NCI-H524 treated with DMSO at 0.1 percent for 48 hours (cell line): ENCODE measurements around the gene ACTA1.
"Not testable (repeated sequence)": the region's sequence is repeated elsewhere in the genome, so short reads cannot be mapped to it uniquely, and the experiment has no call there.

Source experiments
- DNase-seq: peaks from one replicate; lab custom pipeline; 2025; lab: John Stamatoyannopoulos, UW

The ACTA1 gene

GRCh38 chr1:229434005-229434640 lies at the start of gene ACTA1:
Gene ACTA1, minus strand, starts transcription at chr1:229434094. Its CDS starts 979 bp downstream, at chr1:229433115.
- DNase-seq = no peak

DNA sequence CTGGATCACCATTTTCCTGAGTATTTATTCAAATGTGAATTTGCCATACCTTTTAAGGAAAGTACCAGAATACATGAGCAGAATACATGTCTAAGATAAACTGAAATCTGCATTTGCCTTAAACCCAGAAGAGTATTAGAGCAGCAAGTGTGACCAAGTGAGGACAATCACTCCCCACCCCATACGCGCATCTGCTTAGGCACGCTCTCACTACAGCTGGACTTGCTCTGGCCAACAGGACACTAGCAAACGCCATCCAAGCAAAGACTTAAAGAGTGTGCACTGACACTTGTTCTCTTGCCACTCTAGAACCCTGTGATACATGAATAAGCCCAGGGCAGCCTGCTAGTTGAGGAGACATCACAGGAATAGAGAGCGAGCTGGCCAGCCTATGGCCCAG lies 48.6 kb upstream of the ACTA1 start:
- DNase-seq = no peak

DNA sequence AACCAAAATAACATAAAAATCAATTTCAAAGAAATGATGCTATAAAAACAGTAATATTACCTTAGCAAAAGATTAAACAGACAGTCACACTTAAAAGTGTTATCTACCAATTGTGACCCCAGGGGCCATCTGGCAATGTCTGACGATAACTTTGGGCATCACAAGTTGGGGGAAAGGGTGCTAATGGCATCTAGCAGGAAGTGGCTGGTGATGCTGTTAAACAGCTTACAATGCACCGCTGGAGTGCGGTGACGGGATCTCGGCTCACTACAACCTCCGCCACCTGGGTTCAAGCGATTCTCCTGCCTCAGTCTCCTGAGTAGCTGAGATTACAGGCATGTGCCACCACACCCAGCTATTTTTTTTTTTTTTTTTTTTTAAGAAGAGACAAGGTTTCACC lies 46.6 kb upstream of the ACTA1 start:
- no peak for DNase-seq

- no peak for DNase-seq
These were observed 45.9 kb upstream of the ACTA1 start for GRCh38 chr1:229479660-229480399.

DNA sequence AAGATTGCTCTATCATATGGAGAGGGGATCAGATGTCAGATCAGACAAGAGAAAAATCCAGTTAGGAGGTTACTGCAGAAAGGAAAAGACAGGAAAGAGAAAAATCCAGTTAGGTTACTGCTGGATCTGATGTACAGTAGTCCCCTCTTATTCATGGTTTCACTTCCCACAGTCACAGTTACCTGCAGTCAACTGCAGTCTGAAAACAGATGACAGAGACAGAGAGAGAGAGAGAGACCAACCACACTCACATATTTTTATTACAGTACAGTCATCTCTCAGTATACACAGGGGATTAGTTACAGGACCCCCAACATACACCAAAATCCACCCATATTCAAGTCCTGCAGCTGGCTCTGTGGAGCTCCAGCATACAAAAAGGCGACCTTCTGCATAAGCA lies 45.0 kb upstream of the ACTA1 start:
- DNase-seq = no peak

DNA sequence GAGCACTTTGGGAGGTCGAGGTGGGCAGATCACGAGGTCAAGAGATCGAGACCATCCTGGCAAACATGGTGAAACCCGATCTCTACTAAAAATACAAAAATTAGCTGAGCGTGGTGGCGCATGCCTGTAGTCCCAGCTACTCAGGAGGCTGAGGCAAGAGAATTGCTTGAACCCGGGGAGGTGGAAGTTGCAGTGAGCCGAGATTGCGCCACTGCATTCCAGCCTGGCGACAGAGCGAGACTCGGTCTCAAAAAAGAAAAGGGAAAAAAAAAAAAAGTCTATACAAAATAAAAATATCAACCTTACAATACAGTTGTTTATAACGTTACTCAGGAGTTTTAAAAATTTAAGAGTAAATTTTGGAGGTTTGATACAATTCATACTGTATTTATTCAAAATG lies 42.0 kb upstream of the ACTA1 start:
- not testable (repeated sequence) for DNase-seq

- no peak for DNase-seq
These were observed 40.6 kb upstream of the ACTA1 start for GRCh38 chr1:229474509-229474908.

DNA sequence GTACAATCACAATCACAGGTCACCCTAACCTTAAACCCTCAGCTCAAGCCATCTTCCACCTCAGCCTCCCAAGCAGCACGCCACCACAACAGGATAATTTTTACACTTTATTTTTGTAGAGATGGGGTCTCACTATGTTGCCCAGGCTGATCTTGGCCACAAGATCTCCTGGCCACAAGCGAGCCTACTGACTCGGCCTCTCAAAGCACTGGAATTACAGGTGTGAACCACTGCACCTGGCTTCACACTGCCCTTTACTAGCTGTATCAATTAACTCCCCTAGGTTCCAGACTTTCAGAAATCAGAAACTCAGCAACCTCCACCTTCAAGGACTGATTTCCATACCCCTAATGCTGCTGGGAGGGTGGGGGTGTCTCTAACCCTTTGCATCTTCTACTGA lies 37.3 kb upstream of the ACTA1 start:
- DNase-seq = no peak

DNA sequence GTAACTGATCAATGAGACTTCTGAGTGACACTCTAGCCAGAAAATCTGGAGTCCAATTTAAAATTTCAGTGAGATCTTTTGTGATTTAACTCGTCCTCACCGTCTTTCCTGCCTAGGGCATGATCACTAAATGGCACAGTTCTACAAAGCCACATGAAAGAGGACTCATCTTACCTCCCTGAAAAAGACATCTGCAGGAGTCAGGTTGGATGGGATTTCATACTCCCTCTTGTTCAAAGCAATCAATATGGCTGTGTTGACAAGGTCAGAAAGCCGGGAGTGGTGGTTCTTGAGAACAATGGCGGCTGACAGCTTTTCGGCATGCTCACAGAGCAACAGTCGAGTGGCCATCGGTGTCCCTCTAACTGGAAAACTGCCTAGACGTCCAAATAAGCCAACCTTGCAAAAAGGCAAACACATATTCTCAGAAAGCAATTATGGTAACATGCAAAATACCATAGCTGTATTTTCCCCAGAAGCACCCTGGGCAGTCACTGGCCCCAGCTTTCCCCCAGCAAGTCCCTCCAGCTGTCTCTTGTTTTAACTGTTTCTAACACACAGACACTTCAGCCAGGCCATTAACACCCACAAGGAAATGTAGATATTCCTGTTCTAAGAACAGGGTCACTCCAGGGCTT lies 36.6 kb upstream of the ACTA1 start:
- no peak for DNase-seq

DNA sequence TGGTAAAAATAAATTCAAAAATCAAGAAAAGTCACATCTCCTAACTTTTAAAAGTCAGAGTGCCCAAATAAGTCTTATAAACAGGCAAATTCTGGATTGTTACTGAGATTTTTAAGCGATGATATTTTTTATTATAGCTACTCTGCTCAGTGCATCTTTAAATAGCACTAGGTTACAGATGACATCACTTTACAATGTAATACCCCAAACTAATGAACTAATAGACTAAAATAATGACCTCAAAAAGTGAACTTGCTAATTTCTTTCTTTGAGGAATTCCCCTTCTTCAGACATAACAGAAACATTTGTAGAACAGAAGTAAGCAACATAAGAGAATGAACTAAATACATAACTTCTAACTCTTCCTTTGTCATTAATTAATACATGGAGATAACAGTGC lies 33.0 kb upstream of the ACTA1 start:
- DNase-seq = no peak

DNA sequence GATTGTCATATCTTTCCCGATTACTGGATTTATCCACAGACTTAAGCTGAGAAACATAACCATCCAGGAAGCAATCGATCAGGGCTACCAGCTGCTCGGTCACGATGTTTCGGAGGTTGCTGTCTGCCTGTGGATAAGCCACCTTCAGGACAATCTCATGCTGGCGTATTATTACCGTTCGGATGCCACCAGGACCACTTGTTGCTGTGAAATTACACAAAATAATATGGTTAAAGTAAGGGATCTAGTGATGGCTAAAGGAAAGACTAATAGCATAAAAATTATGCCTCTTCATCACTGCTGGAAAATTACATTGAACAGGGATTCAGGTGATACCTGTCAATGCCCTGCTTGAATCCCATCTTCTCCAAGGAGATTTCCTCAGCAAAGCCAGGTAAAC lies 30.8 kb upstream of the ACTA1 start:
- DNase-seq = no peak

DNA sequence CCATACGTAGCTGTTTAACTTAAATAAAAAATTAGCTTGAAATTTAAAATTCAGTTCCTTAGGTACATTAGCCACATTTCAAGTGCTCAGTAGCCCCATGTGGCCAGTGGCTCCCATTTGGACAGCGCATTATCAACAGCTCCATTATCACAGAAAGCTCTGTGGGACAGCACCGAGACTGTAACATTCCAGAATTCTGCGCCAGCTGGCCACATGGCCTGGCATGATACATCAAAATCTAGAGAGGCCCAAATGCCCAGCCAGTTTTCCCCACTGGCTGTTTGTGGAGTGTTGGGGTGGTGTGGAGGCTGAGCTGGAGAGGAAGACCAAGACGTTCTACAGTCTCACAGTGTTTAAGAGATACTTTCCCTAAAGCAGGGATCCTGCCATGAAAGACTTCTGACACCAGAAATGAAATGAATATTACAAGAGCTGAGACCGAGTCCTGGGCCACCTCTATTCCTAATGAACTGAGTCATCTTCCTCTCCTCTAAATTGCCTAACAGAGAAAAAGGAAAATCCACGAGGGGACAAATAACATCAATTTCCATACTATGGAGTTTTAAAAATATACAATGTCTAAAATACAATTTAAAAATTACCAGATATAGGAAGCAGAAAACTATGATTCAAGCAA lies 27.3 kb upstream of the ACTA1 start:
- DNase-seq = no peak

DNA sequence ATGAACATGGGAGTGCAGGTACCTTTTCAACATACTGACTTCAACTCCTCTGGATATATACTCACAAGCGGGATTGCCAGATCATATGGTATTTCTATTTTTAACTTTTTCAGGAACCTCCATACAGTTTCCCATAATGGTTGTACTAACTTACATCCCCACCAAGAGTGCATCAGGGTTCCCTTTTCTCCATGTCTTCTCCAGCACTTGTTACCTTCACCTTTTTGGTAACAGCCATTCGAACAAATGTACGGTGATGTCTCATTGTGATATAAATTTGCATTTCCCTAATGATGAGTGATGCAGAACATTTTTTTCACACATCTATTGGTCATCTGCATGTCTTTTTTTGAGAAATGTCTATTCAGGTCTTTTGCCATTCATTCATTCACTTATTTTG lies 25.9 kb upstream of the ACTA1 start:
- no peak for DNase-seq

- DNase-seq = no peak
These were observed 23.5 kb upstream of the ACTA1 start for GRCh38 chr1:229457436-229457835.

- no peak for DNase-seq
These were observed 22.1 kb upstream of the ACTA1 start for GRCh38 chr1:229456016-229456415.

DNA sequence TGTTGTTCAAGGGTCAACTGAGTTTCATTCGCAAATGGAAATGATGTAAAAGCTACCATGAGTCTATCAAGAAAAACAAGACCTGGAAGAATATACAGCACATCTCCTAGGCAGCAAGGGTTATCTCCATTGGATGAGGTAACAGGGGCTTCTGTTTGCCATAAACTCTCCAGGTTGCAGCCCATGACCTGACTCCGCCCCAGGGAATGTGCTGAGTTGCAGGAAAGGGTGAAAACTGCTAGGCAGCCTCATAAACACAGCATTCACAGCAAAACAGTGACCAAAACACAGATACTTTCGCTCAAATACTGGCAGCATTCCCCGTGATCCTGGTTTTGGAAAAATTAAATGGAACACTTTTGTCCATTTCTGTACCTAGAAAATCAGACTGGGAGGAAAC lies 20.2 kb upstream of the ACTA1 start:
- no peak for DNase-seq

DNA sequence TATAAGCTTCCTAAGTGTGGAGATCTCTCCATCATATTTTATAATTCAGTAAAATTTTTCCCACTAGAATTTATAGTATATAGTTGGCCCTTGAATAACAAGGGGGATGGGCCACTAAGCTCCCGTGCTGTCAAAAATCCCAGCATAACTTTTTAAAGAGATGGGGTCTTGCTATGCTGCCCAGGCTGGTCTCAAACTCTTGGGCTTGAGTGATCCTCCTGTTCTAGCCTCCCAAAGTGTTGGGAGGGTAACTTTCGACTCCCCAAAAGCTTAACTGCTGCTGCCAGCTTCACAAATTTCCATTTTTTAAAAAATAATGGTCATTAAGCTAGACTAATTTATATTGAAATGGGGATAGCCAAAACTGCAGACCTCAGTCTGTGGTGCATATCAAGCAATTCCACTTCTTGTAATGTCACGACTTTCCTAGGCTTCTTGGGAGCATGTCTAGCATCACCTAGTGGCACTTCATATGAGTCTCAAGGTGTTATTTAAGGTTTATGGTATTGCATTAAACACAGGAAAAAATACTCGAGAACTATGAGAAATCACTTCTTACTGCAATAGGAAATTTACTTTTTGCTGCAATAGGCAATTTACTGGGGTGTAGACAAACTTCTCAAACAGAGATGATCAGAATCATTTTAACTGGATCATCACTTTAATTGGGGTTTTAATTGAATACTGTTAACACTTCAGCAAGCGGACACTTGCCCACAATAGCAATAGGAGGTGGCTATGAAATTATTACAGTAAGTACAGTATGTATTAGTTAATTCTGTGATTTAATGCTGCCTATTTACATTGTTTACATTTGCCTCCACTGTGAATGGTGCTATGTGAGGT lies 19.3 kb upstream of the ACTA1 start:
- DNase-seq = no peak

DNA sequence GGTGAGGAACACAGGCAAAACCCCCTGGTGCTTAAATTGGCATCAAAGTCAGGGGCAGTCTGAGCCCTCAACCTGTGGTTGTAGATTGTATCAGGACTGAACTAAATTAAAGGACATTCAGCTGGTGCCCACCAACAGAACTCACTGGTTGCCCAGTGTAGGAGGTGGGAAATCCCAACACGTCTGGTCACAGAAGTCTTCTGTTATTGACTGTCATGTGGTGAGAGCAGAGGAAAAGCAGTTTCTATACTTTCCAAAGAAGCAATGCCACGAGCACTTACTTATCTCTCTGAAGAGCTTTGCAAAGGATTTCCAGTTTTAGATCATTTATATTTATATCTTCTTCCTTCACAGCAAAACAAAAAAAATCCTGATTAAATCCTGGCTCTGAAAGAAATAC lies 15.0 kb upstream of the ACTA1 start:
- no peak for DNase-seq

DNA sequence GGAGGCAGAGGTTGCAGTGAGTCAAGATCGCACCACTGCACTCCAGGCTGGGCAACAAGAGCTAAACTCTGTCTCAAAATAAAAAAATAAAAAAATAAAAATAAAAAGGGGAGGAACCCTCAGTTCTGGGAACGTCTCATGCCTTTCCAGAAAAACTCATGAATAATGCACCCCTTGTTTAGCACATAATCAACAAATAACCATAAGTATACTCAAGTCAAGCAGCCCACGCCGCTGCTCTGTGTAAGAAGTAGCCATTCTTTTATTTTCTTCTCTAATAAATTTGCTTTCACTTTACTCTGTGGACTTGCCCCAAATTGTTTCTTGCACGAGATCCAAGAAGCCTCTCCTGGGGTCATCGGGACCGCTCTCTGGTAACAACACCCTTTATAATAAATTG lies 14.5 kb upstream of the ACTA1 start:
- no peak for DNase-seq

GRCh38 chr1:229447809-229448252 lies 13.9 kb upstream of the ACTA1 start:
- DNase-seq = no peak

DNA sequence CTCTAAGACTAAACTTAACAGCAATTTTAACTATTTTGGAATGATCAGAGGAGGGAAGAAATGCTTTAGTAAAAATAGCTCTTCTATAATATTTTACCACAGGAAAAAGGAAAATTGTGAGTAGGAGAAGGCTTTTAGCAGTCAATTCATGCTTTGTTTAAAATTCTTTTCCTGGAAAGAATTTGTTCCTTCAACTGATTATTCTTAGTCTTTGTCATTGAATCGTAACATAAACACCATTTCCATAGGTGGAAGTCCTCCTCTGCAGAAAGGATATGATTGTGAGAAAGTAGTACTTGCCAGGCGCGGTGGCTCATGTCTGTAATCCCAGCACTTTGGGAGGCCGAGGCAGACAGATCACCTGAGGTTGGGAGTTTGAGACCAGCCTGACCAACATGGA lies 11.9 kb upstream of the ACTA1 start:
- no peak for DNase-seq
